Measurements from ENCODE around the gene CXCL14. TPM values are rescaled to one million over a fixed set of nuclear protein-coding genes. Genes with fewer than 3 reads are reported as not detected.

The CXCL14 gene
- total and polyA plus RNA-seq, 2 of the 13 experiments (the other 11 are each of a cell fraction or from before 2014, with no cell fraction given): not detected

- no peak for TF ChIP-seq FOXO4 (CRISPR knock-in tag; conservative IDR thresholded peaks at IDR 0.05)
- no peak for TF ChIP-seq ONECUT2 (CRISPR knock-in tag; IDR thresholded peaks at IDR 0.05)
- TF ChIP-seq DNMT1 (CRISPR knock-in tag; IDR thresholded peaks at IDR 0.05): no peak
- TF ChIP-seq HMG20A (CRISPR knock-in tag; IDR thresholded peaks at IDR 0.05; ENCODE audit: borderline replicate concordance): no peak
- no peak for TF ChIP-seq CREB3 (CRISPR knock-in tag; IDR thresholded peaks at IDR 0.05)
- TF ChIP-seq NFE2 (CRISPR knock-in tag; IDR thresholded peaks at IDR 0.05): no peak
- TF ChIP-seq NPAS2 (CRISPR knock-in tag; IDR thresholded peaks at IDR 0.05; ENCODE audit: borderline replicate concordance): no peak
- TF ChIP-seq CC2D1A (CRISPR knock-in tag; IDR thresholded peaks at IDR 0.05): no peak
Measured at GRCh38 chr5:135577421-135577820, 1.4 kb downstream of the CXCL14 start (continued).

- ChIA-PET POLR2A (no interaction called here), CTCF (ENCODE audit: low intra/inter-chr PET ratio, low total read pairs) (no interaction called here)
- Histone ChIP-seq H3K27ac (ENCODE audit: extremely low read length, insufficient read depth, low read length) (no peak overlapping the region), H3K36me3 (replicated peaks in 1 of 2; ENCODE audit: control insufficient read depth in 1 of 2, insufficient read depth in 2 of 2, low read length in 2 of 2) (no peaks in the 10 kb centered on the region), H2AFZ (ENCODE audit: low read length) (no peak overlapping the region), H3K4me1 (ENCODE audit: insufficient read depth, low read length) (no peaks in the 10 kb centered on the region), H4K20me1 (ENCODE audit: insufficient read depth, low read length) (no peaks in the 10 kb centered on the region), H3K9me3 (ENCODE audit: low read length) (no peaks in the 10 kb centered on the region), H3K4me3 (replicated peaks in 1 of 3; ENCODE audit: insufficient read depth in 1 of 3, low read depth in 2 of 3, low read length in 3 of 3) (no peak overlapping the region), H3K4me2 (ENCODE audit: low read depth, low read length) (no peak overlapping the region), H3K27me3 (ENCODE audit: control insufficient read depth in 1 of 2, insufficient read depth in 2 of 2, low read length in 2 of 2) (peaks cover 0 to 38% of the 10 kb centered on the region in 2 experiments; a peak in 4 of 5 replicates), H3K79me2 (ENCODE audit: insufficient read depth, low read length) (no peaks in the 10 kb centered on the region), H3K9ac (ENCODE audit: insufficient read depth, low read depth, low read length) (no peak overlapping the region)
- WGBS (ENCODE audit: low lambda C conversion rate): 0% methylated on average over 2 of the region's 6 CpGs
- in situ Hi-C loops (cut with HindIII; ENCODE audit: extremely low pct_ligation_motif_present, low pct_unique_long_range_greater_than_20kb): no loop called here
- FAIRE-seq: no peak
- no peak for TF ChIP-seq ZMYM3 (CRISPR knock-in tag; IDR thresholded peaks at IDR 0.05)
- peak; percentile 74 for TF ChIP-seq CREB1 (IDR thresholded peaks at IDR 0.05)
- no peak for TF ChIP-seq CREB1 (CRISPR knock-in tag; IDR thresholded peaks at IDR 0.05)
- no peak for DNase-seq (ENCODE audit: low spot score)
- ATAC-seq: no peak
- BruUV-seq (replicated peaks): no TSS peak
- intact Hi-C loops (cut with micrococcal nuclease; ENCODE audit: unreplicated experiment): no loop called here
Measured at GRCh38 chr5:135576075-135576599, 2.7 kb downstream of the CXCL14 start.

Data from HepG2 (cell line).